Thoracic aorta (tissue), 2 donors: Measurements from ENCODE around the gene CD8B2. TPM values are rescaled to one million over a fixed set of nuclear protein-coding genes. Genes with fewer than 3 reads are reported as not detected.

Experiments
- ATAC-seq: fragments of 150-250 bp; one replicate; pipeline ENCODE4 v1.8.0; 2017; ENCODE audit warnings: low read depth; ENCODE audit not compliant: insufficient number of reproducible peaks, low FRiP score
- DNase-seq: peaks from one replicate; pipeline ENCODE4 v3.0.0-alpha.2; 2020; ENCODE audit warnings: low spot score
- H3K27ac ChIP-seq, 2 donors: fragments of 200-600 bp; sonication (generic); 1 replicate in 1 of 2; 2 replicates in 1 of 2; pipeline ENCODE4 v1.5.1; 2016; ENCODE audit warnings: mild to moderate bottlenecking in 2 of 2, moderate library complexity in 2 of 2
- H3K27me3 ChIP-seq: fragments of 200-600 bp; sonication (generic); replicated peaks from 2 replicates; pipeline ENCODE4 v1.6.0; 2016; ENCODE audit warnings: mild to moderate bottlenecking; ENCODE audit not compliant: insufficient read depth
- H3K36me3 ChIP-seq: fragments of 200-600 bp; sonication (generic); one replicate; pipeline ENCODE4 v1.5.1; 2016
- H3K4me1 ChIP-seq, 2 donors: fragments of 200-600 bp; sonication (generic); 1 replicate in 1 of 2; 2 replicates in 1 of 2; pipeline versions ENCODE4 v1.5.1 to v1.6.0; 2016; ENCODE audit warnings: low read depth in 2 of 2, mild to moderate bottlenecking in 1 of 2; ENCODE audit not compliant: control insufficient read depth in 1 of 2
- H3K4me3 ChIP-seq: fragments of 200-600 bp; sonication (generic); 2 replicates; pipeline ENCODE4 v1.5.1; 2016; ENCODE audit warnings: mild to moderate bottlenecking
- H3K9me3 ChIP-seq: fragments of 200-600 bp; sonication (generic); 2 replicates; pipeline ENCODE4 v1.5.1; 2016
- total RNA-seq, 2 donors: library from RNA; depleted of rRNA; stranded (reverse); fragments of >200 nt; gene quantifications; one replicate each; pipeline versions ENCODE4 v1.1.0 to v1.2.3, GENCODE V29; 2016
- TF ChIP-seq, protein P1 (sequence below): fragments of 200-600 bp; sonication (generic); IDR thresholded peaks from one replicate; pipeline ENCODE4 v1.5.1; 2019; ENCODE audit warnings: antibody characterized with exemption

CD8B2 gene
- total RNA-seq, 2 donors from 2014 or later = not detected

DNA sequence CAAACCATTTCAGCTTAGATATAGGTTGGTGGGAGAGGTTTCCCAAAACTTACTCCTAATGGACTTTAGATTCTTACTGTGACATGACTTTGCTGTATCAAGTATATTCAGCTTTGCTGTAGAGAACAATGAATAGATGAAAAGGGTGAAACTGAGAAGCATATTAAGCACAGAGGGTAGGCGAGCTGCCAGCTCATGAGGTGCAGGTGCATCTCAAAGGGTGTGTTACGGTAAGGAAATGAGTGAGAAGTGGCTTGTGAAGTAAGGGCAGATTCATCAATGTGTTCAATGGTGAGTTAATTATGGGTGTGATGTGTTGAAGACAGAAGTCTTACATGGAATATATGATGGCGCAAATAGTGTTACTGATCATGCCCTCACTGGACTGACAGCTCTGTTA, 49.3 kb downstream of the CD8B2 start:
- H3K4me3 ChIP-seq = no peak overlapping the region
- ATAC-seq (no peak), DNase-seq (no peak)
- no peaks in the 10 kb centered on the region for H3K27me3 ChIP-seq
- H3K4me1 ChIP-seq = no peaks in the 10 kb centered on the region
- H3K36me3 ChIP-seq = no peaks in the 10 kb centered on the region
- H3K9me3 ChIP-seq = no peaks in the 10 kb centered on the region
- TF ChIP-seq, protein P1, sequence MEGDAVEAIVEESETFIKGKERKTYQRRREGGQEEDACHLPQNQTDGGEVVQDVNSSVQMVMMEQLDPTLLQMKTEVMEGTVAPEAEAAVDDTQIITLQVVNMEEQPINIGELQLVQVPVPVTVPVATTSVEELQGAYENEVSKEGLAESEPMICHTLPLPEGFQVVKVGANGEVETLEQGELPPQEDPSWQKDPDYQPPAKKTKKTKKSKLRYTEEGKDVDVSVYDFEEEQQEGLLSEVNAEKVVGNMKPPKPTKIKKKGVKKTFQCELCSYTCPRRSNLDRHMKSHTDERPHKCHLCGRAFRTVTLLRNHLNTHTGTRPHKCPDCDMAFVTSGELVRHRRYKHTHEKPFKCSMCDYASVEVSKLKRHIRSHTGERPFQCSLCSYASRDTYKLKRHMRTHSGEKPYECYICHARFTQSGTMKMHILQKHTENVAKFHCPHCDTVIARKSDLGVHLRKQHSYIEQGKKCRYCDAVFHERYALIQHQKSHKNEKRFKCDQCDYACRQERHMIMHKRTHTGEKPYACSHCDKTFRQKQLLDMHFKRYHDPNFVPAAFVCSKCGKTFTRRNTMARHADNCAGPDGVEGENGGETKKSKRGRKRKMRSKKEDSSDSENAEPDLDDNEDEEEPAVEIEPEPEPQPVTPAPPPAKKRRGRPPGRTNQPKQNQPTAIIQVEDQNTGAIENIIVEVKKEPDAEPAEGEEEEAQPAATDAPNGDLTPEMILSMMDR = no peak
- no peak overlapping the region for H3K27ac ChIP-seq

DNA sequence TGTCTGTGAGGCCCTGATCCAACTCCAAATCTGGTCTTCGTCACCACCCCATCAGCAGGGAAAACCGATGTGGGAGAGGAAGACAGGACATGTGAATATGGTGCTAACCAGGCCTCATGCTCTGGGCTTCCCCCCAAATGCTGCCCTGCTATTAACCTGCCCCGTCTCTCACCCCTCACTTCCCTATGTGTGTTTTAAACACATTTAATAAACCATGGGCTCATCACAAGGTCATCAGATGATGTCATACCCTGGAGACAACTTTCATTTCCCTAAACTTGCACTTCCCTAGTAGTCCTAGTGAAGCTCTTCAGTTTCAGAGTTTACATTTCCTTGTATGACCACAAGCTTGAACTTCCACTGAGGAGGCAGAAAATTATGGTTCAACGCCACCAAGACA, 49.9 kb downstream of the CD8B2 start:
- ATAC-seq (no peak), DNase-seq (no peak)
- TF ChIP-seq, protein P1 = no peak
- no peak overlapping the region for H3K27ac ChIP-seq
- H3K27me3 ChIP-seq = no peaks in the 10 kb centered on the region
- H3K4me3 ChIP-seq = no peak overlapping the region
- no peaks in the 10 kb centered on the region for H3K9me3 ChIP-seq
- H3K4me1 ChIP-seq = no peaks in the 10 kb centered on the region
- no peaks in the 10 kb centered on the region for H3K36me3 ChIP-seq

DNA sequence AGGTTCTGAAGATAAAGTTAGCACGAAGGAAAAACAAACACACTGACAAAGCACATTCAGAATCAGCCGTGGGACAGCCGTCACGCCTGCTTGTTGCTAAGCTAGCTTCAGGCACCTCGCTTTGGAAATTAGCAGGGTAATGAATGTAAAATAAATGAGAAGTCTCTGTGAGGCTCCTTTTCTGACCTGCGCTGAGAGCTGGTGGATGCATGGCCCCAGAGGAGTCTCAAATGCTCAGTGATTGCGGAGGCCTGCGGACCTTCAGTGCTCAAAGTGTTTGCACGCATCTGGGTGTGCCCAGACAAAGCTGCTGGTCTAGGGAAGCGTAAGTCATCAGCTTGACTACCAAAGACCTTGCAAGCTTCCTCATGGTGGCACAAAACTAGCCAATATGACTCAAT, 50.6 kb downstream of the CD8B2 start:
- ATAC-seq (no peak), DNase-seq (no peak)
- Histone ChIP-seq H3K9me3 (no peaks in the 10 kb centered on the region), H3K4me3 (no peak overlapping the region), H3K27me3 (no peaks in the 10 kb centered on the region), H3K4me1 (no peaks in the 10 kb centered on the region), H3K36me3 (no peaks in the 10 kb centered on the region), H3K27ac (no peak overlapping the region)
- TF ChIP-seq, protein P1 = no peak

DNA sequence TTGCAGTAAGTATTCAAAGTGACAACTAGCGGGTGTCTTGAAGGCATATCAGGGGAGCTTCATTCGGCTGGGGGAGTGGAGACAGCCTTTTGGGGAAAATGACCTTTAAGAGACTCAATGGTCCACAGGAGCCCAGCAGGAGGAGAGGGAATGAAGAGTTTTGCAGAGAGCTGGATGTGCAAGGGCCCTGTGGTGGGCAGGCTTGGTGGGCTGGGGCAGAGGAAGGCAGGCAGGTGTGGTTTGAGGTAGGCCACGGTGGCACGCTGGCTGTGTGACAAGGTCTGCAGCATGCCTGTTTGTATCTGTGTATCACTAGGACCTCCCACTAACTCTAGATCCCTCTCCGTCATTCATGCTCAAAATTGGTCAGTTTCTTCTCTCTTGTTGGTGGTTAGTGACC, 53.7 kb downstream of the CD8B2 start:
- Histone ChIP-seq H3K36me3 (no peaks in the 10 kb centered on the region), H3K27ac (no peak overlapping the region), H3K4me3 (no peak overlapping the region), H3K4me1 (no peaks in the 10 kb centered on the region), H3K27me3 (no peaks in the 10 kb centered on the region), H3K9me3 (no peaks in the 10 kb centered on the region)
- no peak for DNase-seq
- TF ChIP-seq, protein P1 = no peak
- no peak for ATAC-seq

DNA sequence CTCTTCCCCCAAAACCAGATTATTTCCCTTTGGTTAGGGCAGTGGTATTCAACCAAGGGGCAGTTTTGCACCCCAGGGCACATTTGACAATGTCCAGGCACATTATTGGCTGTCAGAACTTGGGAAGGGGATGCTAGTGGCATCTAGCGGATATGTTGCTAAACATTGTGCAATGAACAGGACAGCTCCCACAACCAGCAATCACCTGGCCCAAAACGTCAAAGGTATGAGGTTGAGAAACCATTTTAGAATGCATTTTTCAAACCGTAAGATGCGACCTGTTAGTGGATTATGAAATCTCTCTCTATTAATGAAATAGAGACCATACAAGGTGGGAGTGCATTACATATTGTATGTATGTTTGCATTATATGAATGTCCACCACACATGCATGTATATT, 54.2 kb downstream of the CD8B2 start:
- no peak overlapping the region for H3K27ac ChIP-seq
- DNase-seq = no peak
- H3K4me3 ChIP-seq = no peak overlapping the region
- TF ChIP-seq, protein P1 = no peak
- no peaks in the 10 kb centered on the region for H3K27me3 ChIP-seq
- H3K36me3 ChIP-seq = no peaks in the 10 kb centered on the region
- no peak for ATAC-seq
- H3K9me3 ChIP-seq = no peaks in the 10 kb centered on the region
- no peaks in the 10 kb centered on the region for H3K4me1 ChIP-seq
